Esophagus squamous epithelium (tissue), 4 donors: ENCODE data around the gene TMEM150B.

Source experiments
- CTCF ChIP-seq, 6 experiments: fragments of 450-650 bp in 4 of 6; fragments of 200-600 bp in 2 of 6; sonication (generic) in 2 of 6; IDR thresholded peaks; one replicate each; pipeline ENCODE4 v1.5.1; 2016 to 2019; ENCODE audit warnings: antibody characterized with exemption in 6 of 6, mild to moderate bottlenecking in 4 of 6, moderate library complexity in 4 of 6
- POLR2A ChIP-seq, 4 donors: fragments of 450-650 bp; IDR thresholded peaks; one replicate each; pipeline ENCODE4 v1.6.1; 2017; ENCODE audit warnings: antibody characterized with exemption in 4 of 4, mild to moderate bottlenecking in 4 of 4, moderate library complexity in 3 of 4

DNA sequence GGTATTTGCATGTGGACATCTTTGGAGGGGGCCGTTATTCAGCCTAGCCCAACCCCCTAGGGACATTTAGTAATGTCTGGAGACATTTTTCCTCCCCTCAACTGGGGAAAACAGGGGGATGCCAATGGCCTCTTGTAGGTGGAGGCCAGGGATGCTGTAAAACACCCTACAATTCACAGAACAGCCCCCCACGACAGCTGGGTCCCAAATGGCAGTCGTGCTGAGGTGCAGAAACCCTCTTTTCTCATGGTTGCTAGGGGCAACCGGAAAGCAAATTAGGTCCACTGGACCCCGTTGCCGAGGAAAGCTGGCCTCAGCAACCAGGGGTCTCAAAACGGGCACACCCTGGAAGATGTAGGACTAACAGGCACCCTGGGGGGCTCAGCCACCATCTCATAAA lies 14.6 kb downstream of the TMEM150B start:
- no peak for TF ChIP-seq CTCF (IDR thresholded peaks at IDR 0.05)
- TF ChIP-seq POLR2A (IDR thresholded peaks at IDR 0.05), result no peak
